ENCODE data around the gene TMCC2.
A peak's percentile ranks its signal among the peaks of the same experiment; 100 is the strongest.
"Not testable (repeated sequence)": the region's sequence is repeated elsewhere in the genome, so short reads cannot be mapped to it uniquely, and the experiment has no call there.

Gene TMCC2

DNA sequence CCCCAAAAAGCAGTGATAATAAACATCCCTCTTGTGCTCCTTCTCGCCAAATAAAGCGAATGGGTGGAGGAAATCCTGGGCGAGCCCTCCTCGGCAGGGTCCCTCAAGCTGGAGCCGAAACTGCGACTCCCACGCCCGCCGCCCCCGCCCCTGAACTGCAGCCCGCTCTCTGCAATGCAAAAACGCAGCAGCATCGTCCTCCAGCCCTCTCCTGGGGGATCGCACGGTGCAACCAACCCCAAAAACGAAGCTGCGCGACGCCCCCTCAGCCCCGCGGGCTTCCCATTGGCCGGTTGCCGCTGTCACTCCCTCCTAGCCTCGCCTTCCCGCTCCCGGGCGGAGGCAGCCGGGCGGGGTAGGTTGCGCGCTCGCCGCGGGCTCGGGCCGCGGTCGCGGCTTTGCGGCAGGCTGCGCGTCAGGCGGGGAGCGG is at the start of gene TMCC2:
TSS of gene TMCC2 (plus strand) at position 363 of the 430 bp plus-strand sequence. CDS start 619 bp downstream, outside the sequence.
- DNase-seq (ENCODE audit: low read depth, low spot score): peak; percentile 94

DNA sequence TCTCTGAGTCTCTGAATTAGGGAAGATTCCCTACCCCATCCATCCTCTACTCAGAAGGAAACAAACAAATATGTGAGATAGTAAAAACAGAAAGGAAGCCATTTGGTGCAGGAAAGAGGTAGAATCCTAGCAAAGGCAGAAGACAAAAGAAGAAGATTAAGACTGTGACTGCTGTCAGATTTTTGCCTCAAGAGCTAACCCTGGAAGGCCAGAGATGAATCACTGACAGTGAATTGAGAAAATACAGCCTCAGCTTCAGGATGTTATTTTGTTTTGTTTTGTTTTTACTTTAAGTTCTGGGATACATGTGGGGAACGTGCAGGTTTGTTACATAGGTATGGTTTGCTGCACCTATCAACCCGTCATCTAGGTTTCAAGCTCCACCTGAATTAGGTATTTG is 47.9 kb upstream of the TMCC2 start:
- DNase-seq (ENCODE audit: low read depth, low spot score): no peak

DNA sequence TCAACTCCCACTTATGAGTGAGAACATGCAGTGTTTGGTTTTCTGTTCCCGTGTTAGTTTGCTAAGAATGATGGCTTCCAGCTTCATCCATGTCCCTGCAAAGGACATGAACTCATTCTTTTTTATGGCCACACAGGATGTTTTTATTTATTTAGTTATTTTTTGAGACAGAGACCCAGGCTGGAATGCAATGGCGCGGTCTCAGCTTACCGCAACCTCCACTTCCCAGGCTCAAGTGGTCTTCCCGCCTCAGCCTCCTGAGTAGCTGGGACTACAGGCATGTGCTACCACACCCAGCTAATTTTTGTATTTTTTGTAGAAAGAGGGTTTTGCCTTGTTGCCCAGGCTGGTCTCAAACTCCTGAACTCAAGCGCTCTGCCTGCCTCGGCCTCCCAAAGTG is 47.4 kb upstream of the TMCC2 start:
- not testable (repeated sequence) for DNase-seq (ENCODE audit: low read depth, low spot score)

GRCh38 chr1:205182930-205183329 is 44.8 kb upstream of the TMCC2 start:
- DNase-seq (ENCODE audit: low read depth, low spot score): no peak

GRCh38 chr1:205183676-205184335 is 43.9 kb upstream of the TMCC2 start:
- no peak for DNase-seq (ENCODE audit: low read depth, low spot score)

DNA sequence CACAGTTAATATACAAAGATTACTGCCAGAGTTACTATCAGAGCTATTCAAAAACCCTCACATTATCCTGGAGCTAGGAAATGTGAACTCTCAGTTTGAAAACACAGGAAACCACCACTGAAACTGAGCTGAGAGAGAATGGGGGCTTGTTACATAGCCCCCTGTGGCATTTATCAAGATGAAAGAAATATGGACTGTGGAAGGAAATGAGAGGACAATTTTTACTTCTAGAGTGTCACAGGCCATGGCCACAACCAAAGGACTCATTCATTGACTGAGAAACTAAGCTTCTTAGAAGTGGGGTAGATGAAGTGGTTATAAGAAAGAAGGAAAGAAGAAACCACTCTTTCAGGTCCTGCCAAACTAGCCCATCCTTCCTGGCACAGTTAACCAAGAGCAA is 41.6 kb upstream of the TMCC2 start:
- no peak for DNase-seq (ENCODE audit: low read depth, low spot score)

- no peak for DNase-seq (ENCODE audit: low read depth, low spot score)
These were observed 40.3 kb upstream of the TMCC2 start for GRCh38 chr1:205187420-205187819.

DNA sequence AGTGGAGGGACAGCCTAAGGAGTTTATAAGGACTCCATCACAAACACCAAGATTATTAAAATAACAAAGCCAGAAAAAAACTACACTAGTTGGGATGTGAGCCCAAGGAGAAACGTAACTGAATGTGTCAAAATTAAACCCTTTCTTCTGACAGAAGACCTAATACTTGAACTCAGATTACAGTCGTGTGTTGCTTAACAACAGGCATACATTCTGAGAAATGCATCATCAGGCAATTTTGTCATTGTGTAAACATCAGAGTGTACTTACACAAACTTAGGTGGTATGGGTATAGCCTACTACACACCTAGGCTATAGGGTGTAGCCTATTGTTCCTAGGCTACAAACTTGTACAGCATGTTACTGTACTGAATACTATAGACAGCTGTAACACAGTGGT is 39.6 kb upstream of the TMCC2 start:
- DNase-seq (ENCODE audit: low read depth, low spot score): no peak

DNA sequence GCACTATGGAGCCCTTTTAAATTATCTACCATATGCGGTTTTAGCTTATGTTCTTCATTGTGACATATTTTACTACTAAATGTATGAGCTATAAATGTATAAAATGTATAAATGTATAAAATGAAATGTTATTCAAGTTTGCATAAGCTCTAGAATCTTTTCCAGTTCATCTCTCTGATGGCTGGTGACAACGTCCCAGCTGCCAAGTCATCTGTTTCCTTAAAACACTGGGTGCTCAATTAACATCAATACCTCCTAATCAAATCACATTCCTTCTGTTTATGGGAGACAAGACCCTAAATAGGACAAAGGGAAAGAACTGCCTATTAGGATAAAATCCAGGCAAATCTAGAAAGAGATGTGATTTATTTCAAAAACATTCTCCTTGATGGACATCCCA is 39.1 kb upstream of the TMCC2 start:
- DNase-seq (ENCODE audit: low read depth, low spot score): no peak

GRCh38 chr1:205189131-205189530 is 38.6 kb upstream of the TMCC2 start:
- no peak for DNase-seq (ENCODE audit: low read depth, low spot score)

DNA sequence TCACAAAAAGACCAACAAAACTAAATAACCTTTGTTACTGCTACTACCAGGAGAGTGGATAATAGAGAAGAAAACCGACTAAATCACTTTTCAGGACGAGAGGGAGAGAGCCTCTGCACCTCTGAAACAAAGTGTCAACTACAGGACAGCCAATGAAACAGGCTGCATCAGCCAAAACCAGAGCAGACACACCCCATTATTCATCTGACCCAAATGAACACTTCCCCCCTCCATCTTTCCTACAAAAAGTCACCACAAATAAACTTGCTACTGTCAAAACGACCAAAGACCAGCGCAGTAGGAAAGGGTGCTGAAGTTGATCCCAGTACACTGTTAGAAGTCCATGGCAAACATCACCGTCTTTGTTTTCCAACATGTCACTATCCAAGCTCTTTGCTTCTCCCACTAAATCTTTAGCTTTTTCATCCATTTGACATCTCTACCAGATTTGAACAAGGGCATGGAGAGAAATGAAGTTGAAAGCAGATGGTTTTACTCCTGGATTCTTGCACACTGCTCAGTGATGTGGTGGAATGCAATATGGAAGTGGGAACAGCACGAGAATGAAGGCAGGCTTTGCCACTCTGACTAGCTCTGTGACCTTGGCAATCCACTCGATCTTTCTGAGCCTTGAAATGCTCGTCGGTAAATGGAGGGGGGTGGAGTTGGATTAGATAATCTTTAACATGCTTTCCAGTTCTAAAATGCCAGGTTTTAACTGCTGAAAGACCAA is 36.7 kb upstream of the TMCC2 start:
- DNase-seq (ENCODE audit: low read depth, low spot score): no peak

- DNase-seq (ENCODE audit: low read depth, low spot score): no peak
These were observed 36.1 kb upstream of the TMCC2 start for GRCh38 chr1:205191622-205192021.

DNA sequence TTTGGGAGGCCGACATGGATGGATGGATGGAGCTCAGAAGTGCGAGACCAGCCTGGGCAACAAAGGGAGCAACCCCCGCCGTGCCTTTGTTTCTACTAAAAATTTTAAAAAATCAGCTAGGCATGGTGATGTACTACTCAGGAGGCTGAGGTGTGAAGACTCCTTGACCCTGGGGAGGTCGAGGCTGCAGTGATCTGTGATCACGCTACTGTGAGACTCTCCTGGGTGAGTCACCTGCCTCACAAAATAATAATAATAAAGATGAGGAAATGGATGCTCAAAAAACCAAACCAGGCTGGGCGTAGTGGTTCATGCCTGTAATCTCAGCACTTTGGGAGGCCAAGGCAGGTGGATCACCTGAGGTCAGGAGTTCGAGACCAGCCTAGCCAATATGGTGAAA is 35.5 kb upstream of the TMCC2 start:
- DNase-seq (ENCODE audit: low read depth, low spot score): no peak

- DNase-seq (ENCODE audit: low read depth, low spot score): no peak
These were observed 28.4 kb upstream of the TMCC2 start for GRCh38 chr1:205199090-205199930.

GRCh38 chr1:205199931-205200299 is 27.8 kb upstream of the TMCC2 start:
- no peak for DNase-seq (ENCODE audit: low read depth, low spot score)

GRCh38 chr1:205204552-205204951 is 23.2 kb upstream of the TMCC2 start:
- DNase-seq (ENCODE audit: low read depth, low spot score): no peak

- DNase-seq (ENCODE audit: low read depth, low spot score): no peak
These were observed 22.7 kb upstream of the TMCC2 start for GRCh38 chr1:205205055-205205454.

- DNase-seq (ENCODE audit: low read depth, low spot score): no peak
These were observed 18.9 kb upstream of the TMCC2 start for GRCh38 chr1:205208811-205209210.

DNA sequence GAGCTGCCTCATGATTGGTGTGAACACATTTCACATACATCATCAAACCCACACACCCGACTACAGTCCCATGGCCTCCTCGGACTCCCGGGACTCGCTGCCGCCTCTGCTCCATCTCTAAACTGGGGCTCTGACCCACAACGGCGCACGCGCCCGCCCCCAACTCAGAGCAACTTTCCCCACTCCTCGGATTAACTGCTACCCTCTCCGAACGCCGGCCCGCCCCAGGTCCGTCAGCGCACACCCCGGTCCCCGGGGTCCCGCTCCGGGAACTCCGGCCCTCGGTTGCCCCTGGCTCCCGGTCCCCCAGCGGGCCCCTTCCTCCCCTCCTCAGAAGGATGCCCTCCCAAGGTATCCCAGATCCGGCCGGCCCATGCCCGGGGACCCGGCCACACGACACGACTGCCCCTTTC is 17.0 kb upstream of the TMCC2 start:
- DNase-seq (ENCODE audit: low read depth, low spot score): no peak

DNA sequence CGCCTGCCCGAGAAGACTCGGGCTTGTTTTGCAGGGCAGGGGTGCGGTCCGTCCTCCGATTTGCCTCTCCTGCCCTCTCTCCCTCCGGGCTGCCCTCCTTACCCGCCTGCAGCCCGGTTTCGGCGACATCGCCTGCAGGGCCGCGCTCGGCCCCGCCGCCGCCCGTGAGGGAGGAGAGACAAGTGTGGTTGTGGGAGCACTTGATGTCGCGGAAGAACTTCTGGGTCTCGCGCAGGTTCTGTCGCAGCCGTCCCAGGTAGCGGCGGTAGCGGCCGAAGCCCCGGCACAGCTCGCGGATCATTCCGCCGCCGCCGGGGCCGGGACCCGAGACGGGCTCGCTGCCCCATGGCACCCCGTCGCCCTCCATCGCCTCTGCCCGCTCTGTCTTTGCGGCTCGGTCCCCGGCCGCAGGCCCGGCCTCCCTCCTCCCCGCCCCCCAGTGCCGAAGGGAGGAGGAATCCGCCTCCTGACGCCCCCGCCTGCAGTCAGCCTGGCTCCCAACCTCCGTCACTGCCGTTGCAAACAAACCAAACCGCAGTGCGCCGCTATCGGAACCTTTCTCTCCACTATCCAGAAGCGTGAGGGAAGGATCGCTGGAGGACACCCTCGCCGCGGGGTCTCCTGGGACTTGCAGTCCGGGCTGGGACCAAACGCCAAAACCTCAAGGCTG is 16.4 kb upstream of the TMCC2 start, which contains the start of gene DSTYK:
TSS of gene DSTYK (minus strand) at position 534 of the 670 bp plus-strand sequence. CDS start at position 367, 167 bp downstream.
- peak; percentile 91 for DNase-seq (ENCODE audit: low read depth, low spot score)

GRCh38 chr1:205211839-205212536 is 15.8 kb upstream of the TMCC2 start:
- no peak for DNase-seq (ENCODE audit: low read depth, low spot score)
